Measurements from ENCODE around the gene ST8SIA1. TPM values are rescaled to one million over a fixed set of nuclear protein-coding genes. Genes with fewer than 3 reads are reported as not detected.

ST8SIA1 gene
- polyA plus RNA-seq, 1 of the 3 experiments (the other 2 are of a cell fraction), result 0.12 TPM

DNA sequence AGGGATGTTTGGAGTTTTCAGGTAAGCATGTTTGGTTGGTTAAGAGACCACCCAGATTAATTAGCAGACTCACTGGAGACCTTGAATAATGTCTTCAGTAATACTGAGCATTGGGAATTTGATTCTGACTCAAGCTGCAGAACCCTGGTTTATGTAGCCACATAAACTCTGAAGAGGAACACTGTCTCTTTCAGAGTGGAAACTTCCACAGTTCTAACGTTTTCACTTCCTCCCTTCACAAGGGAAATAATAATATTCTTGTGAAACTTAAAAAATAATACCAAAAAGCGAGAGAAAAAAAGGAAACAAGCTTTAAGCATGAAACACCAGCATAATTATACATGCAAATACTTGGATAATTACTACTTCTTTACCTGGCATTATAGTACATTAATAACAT is 40.0 kb upstream of the ST8SIA1 start:
- no peak overlapping the region for H3K4me3 ChIP-seq (ENCODE audit: low read depth in 2 of 2, low read length in 1 of 2)
- no peaks in the 10 kb centered on the region for H3K36me3 ChIP-seq (replicated peaks in 1 of 2; ENCODE audit: control insufficient read depth in 1 of 2, insufficient read depth in 2 of 2, low read length in 1 of 2)
- H3K27ac ChIP-seq (ENCODE audit: low read depth in 2 of 2, low read length in 1 of 2), result no peak overlapping the region
- POLR2A ChIA-PET, result no interaction called here
- H4K20me1 ChIP-seq (ENCODE audit: insufficient read depth), result no peaks in the 10 kb centered on the region
- H3K9ac ChIP-seq, result no peak overlapping the region
- TF ChIP-seq FOXM1 (IDR thresholded peaks at IDR 0.05; ENCODE audit: low read depth), result no peak
- no peak for TF ChIP-seq ELF1 (IDR thresholded peaks at IDR 0.05)
- TF ChIP-seq YY1 (IDR thresholded peaks at IDR 0.05; ENCODE audit: low read depth), result no peak
- TF ChIP-seq, protein P1, sequence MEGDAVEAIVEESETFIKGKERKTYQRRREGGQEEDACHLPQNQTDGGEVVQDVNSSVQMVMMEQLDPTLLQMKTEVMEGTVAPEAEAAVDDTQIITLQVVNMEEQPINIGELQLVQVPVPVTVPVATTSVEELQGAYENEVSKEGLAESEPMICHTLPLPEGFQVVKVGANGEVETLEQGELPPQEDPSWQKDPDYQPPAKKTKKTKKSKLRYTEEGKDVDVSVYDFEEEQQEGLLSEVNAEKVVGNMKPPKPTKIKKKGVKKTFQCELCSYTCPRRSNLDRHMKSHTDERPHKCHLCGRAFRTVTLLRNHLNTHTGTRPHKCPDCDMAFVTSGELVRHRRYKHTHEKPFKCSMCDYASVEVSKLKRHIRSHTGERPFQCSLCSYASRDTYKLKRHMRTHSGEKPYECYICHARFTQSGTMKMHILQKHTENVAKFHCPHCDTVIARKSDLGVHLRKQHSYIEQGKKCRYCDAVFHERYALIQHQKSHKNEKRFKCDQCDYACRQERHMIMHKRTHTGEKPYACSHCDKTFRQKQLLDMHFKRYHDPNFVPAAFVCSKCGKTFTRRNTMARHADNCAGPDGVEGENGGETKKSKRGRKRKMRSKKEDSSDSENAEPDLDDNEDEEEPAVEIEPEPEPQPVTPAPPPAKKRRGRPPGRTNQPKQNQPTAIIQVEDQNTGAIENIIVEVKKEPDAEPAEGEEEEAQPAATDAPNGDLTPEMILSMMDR (IDR thresholded peaks at IDR 0.05), result no peak
- no peak for TF ChIP-seq RFX5 (IDR thresholded peaks at IDR 0.05; ENCODE audit: low read length)
- TF ChIP-seq CHD2 (IDR thresholded peaks at IDR 0.05; ENCODE audit: low read length, partially characterized antibody), result no peak
- TF ChIP-seq MXI1 (IDR thresholded peaks at IDR 0.05; ENCODE audit: low read depth, low read length), result no peak
- no peak for TF ChIP-seq SIN3A (IDR thresholded peaks at IDR 0.05; ENCODE audit: borderline replicate concordance, low read depth, low read length)
- TF ChIP-seq, protein P2, sequence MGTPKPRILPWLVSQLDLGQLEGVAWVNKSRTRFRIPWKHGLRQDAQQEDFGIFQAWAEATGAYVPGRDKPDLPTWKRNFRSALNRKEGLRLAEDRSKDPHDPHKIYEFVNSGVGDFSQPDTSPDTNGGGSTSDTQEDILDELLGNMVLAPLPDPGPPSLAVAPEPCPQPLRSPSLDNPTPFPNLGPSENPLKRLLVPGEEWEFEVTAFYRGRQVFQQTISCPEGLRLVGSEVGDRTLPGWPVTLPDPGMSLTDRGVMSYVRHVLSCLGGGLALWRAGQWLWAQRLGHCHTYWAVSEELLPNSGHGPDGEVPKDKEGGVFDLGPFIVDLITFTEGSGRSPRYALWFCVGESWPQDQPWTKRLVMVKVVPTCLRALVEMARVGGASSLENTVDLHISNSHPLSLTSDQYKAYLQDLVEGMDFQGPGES (IDR thresholded peaks at IDR 0.05; ENCODE audit: low read depth, low read length), result no peak
- TF ChIP-seq NFIC (IDR thresholded peaks at IDR 0.05; ENCODE audit: borderline replicate concordance), result no peak
- no peaks in the 10 kb centered on the region for H3K4me1 ChIP-seq (ENCODE audit: control insufficient read depth in 1 of 2, insufficient read depth in 2 of 2, low read depth in 1 of 2, low read length in 1 of 2)
- no peaks in the 10 kb centered on the region for H3K9me2 ChIP-seq
- 5% methylated on average over 2 of the region's 2 CpGs for WGBS (ENCODE audit: low lambda C conversion rate)
- CTCF ChIA-PET, result interaction anchor here (1.0 kb wide), 1 partner anchor 39 kb away, joined by 3 read pairs; no protein-coding TSS in a partner anchor
- H2AFZ ChIP-seq (ENCODE audit: low read depth), result no peak overlapping the region
- no peak for DNase-seq
- H3K79me2 ChIP-seq (ENCODE audit: insufficient read depth), result no peaks in the 10 kb centered on the region
- no peaks in the 10 kb centered on the region for H3F3A ChIP-seq (replicated peaks; ENCODE audit: insufficient read depth)
- peaks cover 4% of the 10 kb centered on the region; the same call in 1 of the 2 replicates for H3K27me3 ChIP-seq (ENCODE audit: insufficient read depth)
- H3K4me2 ChIP-seq, result no peak overlapping the region
- no peaks in the 10 kb centered on the region for H3K9me3 ChIP-seq

DNA sequence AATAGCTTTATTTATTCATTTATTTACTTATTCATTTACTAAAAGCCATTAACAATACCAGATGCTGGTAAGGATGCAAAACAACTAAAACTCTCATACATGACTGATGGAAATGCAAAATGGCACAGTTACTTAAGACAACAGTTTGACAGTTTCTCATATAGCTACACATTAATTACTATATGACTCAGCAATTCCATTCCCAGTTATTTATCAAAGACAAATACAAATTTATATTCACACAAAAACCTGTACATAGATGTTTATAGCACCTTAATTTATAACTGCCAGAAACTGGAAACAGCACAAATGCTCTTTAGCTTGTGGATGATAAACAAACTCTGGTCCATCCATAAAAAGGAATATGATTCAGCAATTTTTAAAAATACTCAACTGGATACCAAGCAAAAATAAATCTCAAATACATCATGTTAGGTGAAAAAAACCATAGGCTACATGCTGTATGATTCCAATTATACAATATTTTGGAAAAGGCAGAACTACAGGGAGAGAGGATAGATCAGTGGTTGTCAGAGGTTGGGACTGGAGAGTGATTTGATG is 37.9 kb upstream of the ST8SIA1 start:
- Histone ChIP-seq H2AFZ (ENCODE audit: low read depth) (no peak overlapping the region), H3K27me3 (ENCODE audit: insufficient read depth) (no peaks in the 10 kb centered on the region), H3K9ac (no peak overlapping the region), H3K79me2 (ENCODE audit: insufficient read depth) (no peaks in the 10 kb centered on the region), H3F3A (replicated peaks; ENCODE audit: insufficient read depth) (no peaks in the 10 kb centered on the region), H3K4me2 (no peak overlapping the region), H4K20me1 (ENCODE audit: insufficient read depth) (no peaks in the 10 kb centered on the region), H3K4me1 (ENCODE audit: control insufficient read depth in 1 of 2, insufficient read depth in 2 of 2, low read depth in 1 of 2, low read length in 1 of 2) (no peaks in the 10 kb centered on the region), H3K36me3 (replicated peaks in 1 of 2; ENCODE audit: control insufficient read depth in 1 of 2, insufficient read depth in 2 of 2, low read length in 1 of 2) (no peaks in the 10 kb centered on the region), H3K9me3 (no peaks in the 10 kb centered on the region), H3K9me2 (no peaks in the 10 kb centered on the region), H3K4me3 (ENCODE audit: low read depth in 2 of 2, low read length in 1 of 2) (no peak overlapping the region), H3K27ac (ENCODE audit: low read depth in 2 of 2, low read length in 1 of 2) (no peak overlapping the region)
- ChIA-PET CTCF (no interaction called here), POLR2A (no interaction called here)
- no peak for DNase-seq
- TF ChIP-seq FOSL2 (IDR thresholded peaks at IDR 0.05; ENCODE audit: borderline replicate concordance, low read depth), result no peak
- TF ChIP-seq JUND (IDR thresholded peaks at IDR 0.05), result no peak
- TF ChIP-seq ELF1 (IDR thresholded peaks at IDR 0.05), result no peak
- no peak for TF ChIP-seq CHD2 (IDR thresholded peaks at IDR 0.05; ENCODE audit: low read length, partially characterized antibody)
- TF ChIP-seq NRF1 (IDR thresholded peaks at IDR 0.05; ENCODE audit: low read depth, low read length), result no peak
- TF ChIP-seq YY1 (IDR thresholded peaks at IDR 0.05; ENCODE audit: low read depth), result no peak
- no peak for TF ChIP-seq RFX5 (IDR thresholded peaks at IDR 0.05; ENCODE audit: low read length)
- TF ChIP-seq SMC3 (IDR thresholded peaks at IDR 0.05; ENCODE audit: low read depth, low read length), result no peak
- no peak for TF ChIP-seq SIN3A (IDR thresholded peaks at IDR 0.05; ENCODE audit: borderline replicate concordance, low read depth, low read length)
- TF ChIP-seq, protein P3, sequence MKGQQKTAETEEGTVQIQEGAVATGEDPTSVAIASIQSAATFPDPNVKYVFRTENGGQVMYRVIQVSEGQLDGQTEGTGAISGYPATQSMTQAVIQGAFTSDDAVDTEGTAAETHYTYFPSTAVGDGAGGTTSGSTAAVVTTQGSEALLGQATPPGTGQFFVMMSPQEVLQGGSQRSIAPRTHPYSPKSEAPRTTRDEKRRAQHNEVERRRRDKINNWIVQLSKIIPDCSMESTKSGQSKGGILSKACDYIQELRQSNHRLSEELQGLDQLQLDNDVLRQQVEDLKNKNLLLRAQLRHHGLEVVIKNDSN (IDR thresholded peaks at IDR 0.05; ENCODE audit: borderline replicate concordance, low read depth), result no peak
- TF ChIP-seq MXI1 (IDR thresholded peaks at IDR 0.05; ENCODE audit: low read depth, low read length), result no peak
- no peak for TF ChIP-seq FOXJ3 (CRISPR knock-in tag; IDR thresholded peaks at IDR 0.05)
- no peak for TF ChIP-seq RAD21 (IDR thresholded peaks at IDR 0.05; ENCODE audit: low read length)
- TF ChIP-seq, protein P4, sequence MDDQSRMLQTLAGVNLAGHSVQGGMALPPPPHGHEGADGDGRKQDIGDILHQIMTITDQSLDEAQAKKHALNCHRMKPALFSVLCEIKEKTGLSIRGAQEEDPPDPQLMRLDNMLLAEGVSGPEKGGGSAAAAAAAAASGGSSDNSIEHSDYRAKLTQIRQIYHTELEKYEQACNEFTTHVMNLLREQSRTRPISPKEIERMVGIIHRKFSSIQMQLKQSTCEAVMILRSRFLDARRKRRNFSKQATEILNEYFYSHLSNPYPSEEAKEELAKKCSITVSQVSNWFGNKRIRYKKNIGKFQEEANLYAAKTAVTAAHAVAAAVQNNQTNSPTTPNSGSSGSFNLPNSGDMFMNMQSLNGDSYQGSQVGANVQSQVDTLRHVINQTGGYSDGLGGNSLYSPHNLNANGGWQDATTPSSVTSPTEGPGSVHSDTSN (IDR thresholded peaks at IDR 0.05), result no peak
- no peak for TF ChIP-seq GABPA (IDR thresholded peaks at IDR 0.05; ENCODE audit: low read depth)
- no peak for TF ChIP-seq EP300 (IDR thresholded peaks at IDR 0.05; ENCODE audit: borderline replicate concordance in 1 of 2, low read depth in 1 of 2, low read length in 1 of 2)
- TF ChIP-seq EZH2phosphoT487 (IDR thresholded peaks at IDR 0.05; ENCODE audit: borderline replicate concordance, low read depth), result no peak
- TF ChIP-seq, protein P5, sequence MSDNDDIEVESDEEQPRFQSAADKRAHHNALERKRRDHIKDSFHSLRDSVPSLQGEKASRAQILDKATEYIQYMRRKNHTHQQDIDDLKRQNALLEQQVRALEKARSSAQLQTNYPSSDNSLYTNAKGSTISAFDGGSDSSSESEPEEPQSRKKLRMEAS (IDR thresholded peaks at IDR 0.05; ENCODE audit: low read depth), result no peak
